ENCODE measurements around the gene CCL24.

GRCh38 chr7:75830978-75831377 lies 17.4 kb upstream of the CCL24 start:
- TF ChIP-seq, protein P1, sequence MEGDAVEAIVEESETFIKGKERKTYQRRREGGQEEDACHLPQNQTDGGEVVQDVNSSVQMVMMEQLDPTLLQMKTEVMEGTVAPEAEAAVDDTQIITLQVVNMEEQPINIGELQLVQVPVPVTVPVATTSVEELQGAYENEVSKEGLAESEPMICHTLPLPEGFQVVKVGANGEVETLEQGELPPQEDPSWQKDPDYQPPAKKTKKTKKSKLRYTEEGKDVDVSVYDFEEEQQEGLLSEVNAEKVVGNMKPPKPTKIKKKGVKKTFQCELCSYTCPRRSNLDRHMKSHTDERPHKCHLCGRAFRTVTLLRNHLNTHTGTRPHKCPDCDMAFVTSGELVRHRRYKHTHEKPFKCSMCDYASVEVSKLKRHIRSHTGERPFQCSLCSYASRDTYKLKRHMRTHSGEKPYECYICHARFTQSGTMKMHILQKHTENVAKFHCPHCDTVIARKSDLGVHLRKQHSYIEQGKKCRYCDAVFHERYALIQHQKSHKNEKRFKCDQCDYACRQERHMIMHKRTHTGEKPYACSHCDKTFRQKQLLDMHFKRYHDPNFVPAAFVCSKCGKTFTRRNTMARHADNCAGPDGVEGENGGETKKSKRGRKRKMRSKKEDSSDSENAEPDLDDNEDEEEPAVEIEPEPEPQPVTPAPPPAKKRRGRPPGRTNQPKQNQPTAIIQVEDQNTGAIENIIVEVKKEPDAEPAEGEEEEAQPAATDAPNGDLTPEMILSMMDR (IDR thresholded peaks at IDR 0.05): no peak
- no peak for TF ChIP-seq POLR2AphosphoS5 (IDR thresholded peaks at IDR 0.05; ENCODE audit: low read depth, low read length)
- TF ChIP-seq, protein P2, sequence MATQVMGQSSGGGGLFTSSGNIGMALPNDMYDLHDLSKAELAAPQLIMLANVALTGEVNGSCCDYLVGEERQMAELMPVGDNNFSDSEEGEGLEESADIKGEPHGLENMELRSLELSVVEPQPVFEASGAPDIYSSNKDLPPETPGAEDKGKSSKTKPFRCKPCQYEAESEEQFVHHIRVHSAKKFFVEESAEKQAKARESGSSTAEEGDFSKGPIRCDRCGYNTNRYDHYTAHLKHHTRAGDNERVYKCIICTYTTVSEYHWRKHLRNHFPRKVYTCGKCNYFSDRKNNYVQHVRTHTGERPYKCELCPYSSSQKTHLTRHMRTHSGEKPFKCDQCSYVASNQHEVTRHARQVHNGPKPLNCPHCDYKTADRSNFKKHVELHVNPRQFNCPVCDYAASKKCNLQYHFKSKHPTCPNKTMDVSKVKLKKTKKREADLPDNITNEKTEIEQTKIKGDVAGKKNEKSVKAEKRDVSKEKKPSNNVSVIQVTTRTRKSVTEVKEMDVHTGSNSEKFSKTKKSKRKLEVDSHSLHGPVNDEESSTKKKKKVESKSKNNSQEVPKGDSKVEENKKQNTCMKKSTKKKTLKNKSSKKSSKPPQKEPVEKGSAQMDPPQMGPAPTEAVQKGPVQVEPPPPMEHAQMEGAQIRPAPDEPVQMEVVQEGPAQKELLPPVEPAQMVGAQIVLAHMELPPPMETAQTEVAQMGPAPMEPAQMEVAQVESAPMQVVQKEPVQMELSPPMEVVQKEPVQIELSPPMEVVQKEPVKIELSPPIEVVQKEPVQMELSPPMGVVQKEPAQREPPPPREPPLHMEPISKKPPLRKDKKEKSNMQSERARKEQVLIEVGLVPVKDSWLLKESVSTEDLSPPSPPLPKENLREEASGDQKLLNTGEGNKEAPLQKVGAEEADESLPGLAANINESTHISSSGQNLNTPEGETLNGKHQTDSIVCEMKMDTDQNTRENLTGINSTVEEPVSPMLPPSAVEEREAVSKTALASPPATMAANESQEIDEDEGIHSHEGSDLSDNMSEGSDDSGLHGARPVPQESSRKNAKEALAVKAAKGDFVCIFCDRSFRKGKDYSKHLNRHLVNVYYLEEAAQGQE (IDR thresholded peaks at IDR 0.05; ENCODE audit: insufficient read depth in 1 of 2, low read depth in 2 of 2, low read length in 1 of 2): no peak
- TF ChIP-seq SIN3A (IDR thresholded peaks at IDR 0.05; ENCODE audit: borderline replicate concordance, insufficient read depth, low read depth, low read length): no peak
- TF ChIP-seq TCF7L2 (IDR thresholded peaks at IDR 0.05; ENCODE audit: low read depth, low read length): no peak
